Retinal pigment epithelial cell (primary cell): ENCODE results near the gene NLRP5.

Experiments used
- DNase-seq: peaks from one replicate; pipeline ENCODE4 v3.0.0-alpha.2; 2010; ENCODE audit warnings: low read depth
- H3K4me3 ChIP-seq: 2 replicates; pipeline ENCODE4 v1.5.1; 2011; ENCODE audit warnings: mild to moderate bottlenecking, low read length, control low read depth, moderate library complexity
- CTCF ChIP-seq: conservative IDR thresholded peaks from 2 replicates; pipeline ENCODE4 v1.5.1; 2011; ENCODE audit warnings: low read depth, low read length, control low read depth, inconsistent platforms

NLRP5 gene

GRCh38 chr19:56085571-56086275, 99.1 kb downstream of the NLRP5 start:
- no peak for TF ChIP-seq CTCF
- no peak for DNase-seq
- no peak overlapping the region for H3K4me3 ChIP-seq

- no peak for DNase-seq
- no peak overlapping the region for H3K4me3 ChIP-seq
- TF ChIP-seq CTCF = no peak
These were observed 100.3 kb downstream of the NLRP5 start for GRCh38 chr19:56086671-56087430.

GRCh38 chr19:56087647-56088496, 101.3 kb downstream of the NLRP5 start:
- DNase-seq = no peak
- no peak for TF ChIP-seq CTCF
- H3K4me3 ChIP-seq = no peak overlapping the region

GRCh38 chr19:56088497-56089215, 102.1 kb downstream of the NLRP5 start:
- H3K4me3 ChIP-seq = no peak overlapping the region
- no peak for TF ChIP-seq CTCF
- DNase-seq = no peak

- TF ChIP-seq CTCF = no peak
- no peak for DNase-seq
- H3K4me3 ChIP-seq = no peak overlapping the region
These were observed 102.8 kb downstream of the NLRP5 start for GRCh38 chr19:56089344-56089743.

GRCh38 chr19:56091066-56091490, 104.5 kb downstream of the NLRP5 start:
- no peak for TF ChIP-seq CTCF
- DNase-seq = peak; percentile 42
- no peak overlapping the region for H3K4me3 ChIP-seq
